NCI-H2196 (cell line): ENCODE results near the gene RESP18.
"Not testable (repeated sequence)": the region's sequence is repeated elsewhere in the genome, so short reads cannot be mapped to it uniquely, and the experiment has no call there.

ENCODE experiments used
- DNase-seq: peaks from one replicate; lab custom pipeline; 2025; ENCODE audit not compliant: unreplicated experiment; lab: John Stamatoyannopoulos, UW

Gene RESP18

DNA sequence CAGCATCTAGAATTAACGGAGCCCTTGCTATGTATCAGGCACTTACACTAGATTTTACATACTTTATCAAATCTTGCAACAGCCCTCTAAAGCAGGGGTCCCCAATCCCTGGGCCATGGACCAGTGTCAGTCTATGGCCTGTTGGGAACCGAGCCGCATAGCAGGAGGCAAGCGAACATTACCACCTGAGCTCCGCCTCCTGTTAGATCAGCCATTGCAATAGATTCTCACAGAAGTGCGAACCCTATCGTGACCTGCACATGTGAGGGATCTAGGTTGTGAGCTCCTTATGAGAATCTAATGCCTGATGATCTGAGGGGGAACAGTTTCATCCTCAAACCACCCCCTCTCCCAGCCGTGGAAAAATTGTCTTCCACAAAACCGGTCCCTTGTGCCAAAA lies 39.9 kb downstream of the RESP18 start:
- no peak for DNase-seq

DNA sequence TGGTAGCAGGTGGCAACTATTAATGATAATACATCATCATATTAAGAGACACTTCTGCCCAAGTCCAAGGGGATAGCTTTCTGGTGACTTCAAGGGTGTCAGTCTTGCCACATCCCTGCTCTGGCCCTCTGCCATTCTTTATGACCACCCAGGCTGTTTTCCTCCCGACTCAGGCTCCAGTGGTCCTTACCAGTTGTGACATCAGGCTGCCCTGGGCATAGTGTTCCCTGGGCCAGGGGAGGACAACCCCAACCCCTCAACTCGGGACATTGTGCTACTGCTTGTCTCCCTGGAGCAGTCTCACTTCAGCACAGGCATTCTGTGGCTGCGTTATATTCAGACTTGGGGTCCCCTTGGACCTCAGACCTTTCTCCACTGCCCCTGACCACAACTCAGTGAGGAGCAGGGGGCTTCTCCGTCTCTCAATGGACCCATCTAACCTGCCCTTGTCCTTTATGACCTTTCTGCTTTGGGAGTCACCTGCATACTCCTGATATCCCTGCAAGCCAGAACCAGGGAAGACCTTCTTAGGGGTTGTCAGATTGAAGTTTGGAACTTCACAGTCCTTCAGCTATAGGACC lies 40.5 kb downstream of the RESP18 start:
- DNase-seq = no peak

DNA sequence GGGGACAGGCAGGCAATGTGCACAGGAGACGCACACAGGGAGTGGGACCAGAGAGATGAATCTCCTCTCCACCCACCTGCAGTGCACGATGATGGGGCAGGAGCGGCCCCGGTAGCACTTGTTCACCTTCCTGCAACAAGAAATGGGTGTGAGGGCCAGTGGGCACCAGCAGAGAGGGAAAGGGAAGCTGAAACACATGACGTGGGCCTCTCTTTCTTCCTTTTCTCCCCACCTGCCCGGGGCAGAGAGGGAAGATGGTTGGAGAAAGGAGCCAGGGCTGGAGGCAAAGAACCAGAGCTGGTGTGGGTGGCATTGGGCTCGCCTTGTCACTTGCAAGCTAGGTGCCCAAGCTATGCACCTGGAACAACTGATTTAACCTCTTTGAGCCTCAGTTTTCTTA lies 41.1 kb downstream of the RESP18 start:
- DNase-seq = no peak

DNA sequence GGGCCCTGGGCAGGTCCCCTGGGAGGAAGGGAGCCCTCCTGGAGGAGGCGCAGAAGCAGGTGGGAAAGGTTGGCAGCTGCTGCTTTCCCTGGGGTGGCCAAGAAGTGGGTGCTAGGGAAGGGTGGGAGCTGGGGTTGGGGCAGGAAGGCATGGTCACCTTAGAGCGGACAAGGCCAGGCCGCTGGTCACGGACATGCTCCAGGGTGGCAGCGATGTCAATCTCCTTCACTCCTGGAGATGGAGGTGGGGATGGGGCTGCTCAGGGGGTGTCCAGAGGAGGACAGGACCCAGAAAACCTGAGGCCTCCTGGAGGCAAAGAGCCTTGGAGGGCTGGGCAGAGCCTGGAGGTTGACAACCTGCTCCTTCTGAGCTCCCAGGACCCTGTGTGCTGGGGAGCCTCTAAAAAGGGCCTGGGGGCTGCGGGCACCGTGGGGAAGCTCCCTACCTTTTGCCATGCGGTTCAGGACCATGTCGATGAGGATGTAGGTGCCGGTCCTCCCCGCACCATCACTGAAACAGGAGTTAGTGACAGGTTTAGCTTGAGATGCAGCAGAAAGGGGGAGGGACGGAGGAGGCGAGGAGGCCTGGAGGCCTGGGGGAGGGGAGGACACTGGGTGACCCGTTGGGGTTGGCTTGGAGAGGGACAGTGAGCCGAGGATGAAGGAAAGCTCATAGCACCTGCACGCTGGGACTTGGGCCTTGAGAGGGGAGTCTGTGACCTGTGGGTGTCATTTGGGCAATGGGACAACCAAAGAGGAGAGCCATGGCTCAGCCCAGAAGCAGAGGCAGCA lies 42.0 kb downstream of the RESP18 start:
- no peak for DNase-seq

DNA sequence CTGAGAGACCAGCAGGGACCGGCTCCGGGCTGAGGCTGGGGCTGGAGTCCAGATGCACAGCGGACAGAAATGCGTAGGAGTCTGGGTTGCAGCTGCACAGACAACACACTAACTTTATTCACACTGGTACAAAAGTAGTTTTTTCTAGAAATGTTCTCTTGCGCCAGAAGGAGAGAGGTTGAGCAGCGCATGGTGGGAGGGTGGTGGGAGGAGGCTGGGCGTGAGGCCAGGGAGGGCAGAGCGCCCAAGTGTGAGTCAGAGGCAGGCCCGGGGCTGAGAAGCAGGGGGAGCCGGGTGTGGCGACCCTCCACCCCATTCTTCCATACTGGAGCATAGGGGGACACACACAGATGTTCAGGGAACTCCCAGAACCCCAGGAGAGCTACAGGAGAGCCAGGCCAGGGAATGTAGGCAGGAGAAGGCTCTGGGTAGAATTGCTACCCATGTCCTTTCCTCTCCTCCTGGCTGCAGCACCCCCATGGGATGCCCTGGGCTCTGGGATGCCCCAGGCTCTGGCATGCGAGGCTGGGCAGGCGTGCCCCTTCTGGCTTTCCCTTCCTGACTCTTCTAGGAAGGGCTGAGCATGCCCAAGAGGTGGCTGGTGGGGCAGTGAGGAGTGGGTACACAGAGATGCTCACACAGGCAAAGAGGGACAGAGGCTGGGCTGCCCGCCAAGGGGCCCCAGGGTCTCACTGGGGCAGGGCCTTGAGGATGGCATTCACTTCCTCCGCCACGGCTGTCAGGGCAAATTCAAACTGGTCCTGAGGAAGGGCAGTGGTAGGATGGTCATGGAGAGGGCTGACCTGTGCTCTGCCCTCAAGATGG lies 42.8 kb downstream of the RESP18 start:
- no peak for DNase-seq

DNA sequence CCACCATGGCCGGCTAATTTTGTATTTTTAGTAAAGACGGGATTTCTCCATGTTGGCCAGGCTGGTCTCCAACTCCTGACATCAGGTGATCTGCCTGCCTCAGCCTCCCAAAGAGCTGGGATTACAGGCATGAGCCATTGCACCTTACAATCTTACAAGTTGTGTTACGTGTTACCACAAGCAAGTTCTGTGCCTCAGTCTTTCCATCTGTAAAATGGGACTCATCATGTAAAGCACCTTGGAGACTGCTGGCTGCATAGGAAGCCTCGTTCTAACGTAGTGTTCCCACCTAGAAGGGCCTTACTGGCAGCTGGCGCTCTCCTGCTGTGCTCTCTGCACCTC lies 43.4 kb downstream of the RESP18 start:
- DNase-seq = no peak

DNA sequence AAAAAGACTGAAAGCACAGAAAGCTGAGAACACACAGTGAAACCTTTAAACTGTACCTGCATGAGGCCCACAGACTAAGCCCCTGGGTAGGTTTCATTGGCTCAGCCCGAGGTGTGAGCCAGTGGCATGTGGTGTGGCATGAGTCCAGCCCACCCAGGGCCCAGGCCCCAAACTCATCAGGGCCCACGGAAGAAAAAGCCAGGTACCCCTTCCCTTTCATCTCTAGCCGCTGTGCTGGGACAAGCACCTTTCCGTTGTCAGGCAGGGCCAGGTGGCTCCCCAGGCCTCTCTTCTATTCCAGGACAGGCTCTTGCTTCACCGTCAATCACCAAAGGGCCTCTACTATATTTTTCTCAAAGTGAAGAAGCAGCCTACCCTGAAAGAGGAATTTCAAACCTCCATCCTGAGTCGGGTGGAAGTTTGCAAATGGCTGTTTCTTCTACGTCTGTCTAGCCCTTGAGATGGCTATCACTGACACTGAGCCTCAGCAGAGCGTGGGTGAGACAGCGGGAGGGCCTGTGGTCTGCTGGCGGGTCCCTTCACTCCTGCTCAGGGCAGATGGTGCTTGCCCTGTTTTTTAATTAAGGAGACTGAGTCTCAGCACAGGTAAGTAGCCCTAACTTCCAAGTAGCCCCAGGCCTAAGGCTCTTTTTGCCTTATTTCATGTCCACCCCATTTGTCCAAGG lies 44.8 kb downstream of the RESP18 start:
- no peak for DNase-seq

DNA sequence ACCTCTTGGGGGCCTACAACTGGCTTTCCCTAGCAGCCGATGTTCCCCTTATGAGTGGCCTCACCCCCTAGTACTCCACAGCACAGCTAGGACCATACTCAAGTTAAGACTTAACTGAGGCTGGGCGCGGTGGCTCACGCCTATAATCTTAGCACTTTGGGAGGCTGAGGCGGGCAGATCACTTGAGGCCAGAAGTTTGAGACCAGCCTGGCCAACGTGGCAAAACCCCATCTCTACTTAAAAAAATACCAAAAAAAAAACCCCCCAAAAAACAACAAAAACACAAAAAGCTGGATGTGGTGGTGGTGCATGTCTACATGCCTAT lies 45.5 kb downstream of the RESP18 start:
- DNase-seq = not testable (repeated sequence)

DNA sequence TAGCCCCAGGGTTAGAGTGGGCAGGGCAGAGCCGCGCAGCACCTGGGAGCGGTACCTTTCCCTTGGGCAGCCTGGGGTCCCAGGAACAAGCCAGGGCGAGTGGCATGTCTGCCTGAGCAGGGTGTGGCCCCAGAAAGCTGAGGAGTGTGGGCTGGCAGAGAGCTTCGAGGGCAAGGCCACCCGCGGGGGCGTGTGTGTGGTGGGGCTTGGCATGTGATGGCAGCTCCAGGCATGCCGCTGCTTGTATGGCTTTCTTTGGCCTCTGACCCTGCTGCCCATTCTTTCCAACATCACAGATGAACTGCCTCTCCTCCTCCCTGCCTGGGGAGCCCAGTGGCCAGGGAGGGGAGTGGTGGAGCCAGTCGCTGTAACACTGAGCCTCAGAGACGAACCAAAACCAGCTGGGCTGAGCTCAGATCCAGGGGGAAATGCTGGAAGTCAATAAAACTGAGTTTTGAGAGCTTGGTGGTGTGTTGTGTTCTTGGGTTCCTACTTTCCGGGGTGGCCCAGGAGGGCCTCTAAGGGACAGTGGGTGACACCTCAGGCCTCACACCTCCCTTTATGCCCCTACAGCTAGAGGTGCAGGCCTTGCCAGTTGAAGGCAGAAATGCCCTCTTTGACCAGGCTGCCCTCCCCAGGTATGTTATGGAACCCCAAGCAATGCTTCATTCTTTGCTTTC lies 46.0 kb downstream of the RESP18 start:
- DNase-seq = no peak

DNA sequence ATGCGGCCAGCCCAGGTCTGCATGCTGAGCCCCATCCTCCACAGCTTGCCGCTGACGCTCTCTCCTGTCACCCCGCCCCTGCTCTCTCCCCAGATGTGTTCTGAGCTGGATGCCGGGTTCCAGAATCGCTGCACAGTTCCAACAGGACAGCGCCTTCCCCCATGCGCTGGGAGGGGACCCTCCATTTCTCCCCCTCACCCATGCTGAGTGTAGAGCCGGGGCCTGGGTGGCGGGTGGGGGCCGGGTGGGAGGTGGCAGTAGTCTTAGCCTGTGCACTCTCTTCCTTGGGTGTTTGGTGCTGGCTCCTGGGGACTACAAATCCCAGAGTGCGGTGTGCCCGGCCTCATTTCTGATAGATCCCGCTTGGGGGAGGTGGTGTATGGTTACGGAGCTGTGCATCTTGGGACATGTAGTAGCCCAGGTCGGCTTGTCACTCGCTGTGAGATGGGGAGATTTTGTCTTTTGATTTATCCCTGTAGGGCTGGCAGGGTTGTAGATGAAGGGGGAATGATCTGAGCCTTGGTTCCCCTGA lies 46.6 kb downstream of the RESP18 start:
- peak; percentile 13 for DNase-seq

DNA sequence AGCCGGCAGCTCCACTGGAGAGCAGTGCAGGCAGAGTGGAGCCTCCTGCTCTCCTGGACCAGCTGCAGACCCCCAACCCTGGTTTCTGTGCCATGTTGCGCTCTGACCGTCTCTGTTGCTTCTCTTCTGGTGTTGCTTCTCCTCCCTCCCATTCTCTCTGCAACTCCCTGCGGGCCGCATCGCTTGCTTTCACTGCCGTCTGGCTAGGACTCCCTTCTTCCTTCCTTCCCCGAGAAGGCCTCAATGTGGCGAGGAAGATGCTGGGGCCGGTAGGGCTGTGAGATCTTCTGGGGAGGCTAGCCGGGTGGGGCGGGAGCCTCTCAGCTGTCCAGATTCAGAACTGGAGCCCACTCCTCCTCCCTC lies 47.2 kb downstream of the RESP18 start:
- no peak for DNase-seq

DNA sequence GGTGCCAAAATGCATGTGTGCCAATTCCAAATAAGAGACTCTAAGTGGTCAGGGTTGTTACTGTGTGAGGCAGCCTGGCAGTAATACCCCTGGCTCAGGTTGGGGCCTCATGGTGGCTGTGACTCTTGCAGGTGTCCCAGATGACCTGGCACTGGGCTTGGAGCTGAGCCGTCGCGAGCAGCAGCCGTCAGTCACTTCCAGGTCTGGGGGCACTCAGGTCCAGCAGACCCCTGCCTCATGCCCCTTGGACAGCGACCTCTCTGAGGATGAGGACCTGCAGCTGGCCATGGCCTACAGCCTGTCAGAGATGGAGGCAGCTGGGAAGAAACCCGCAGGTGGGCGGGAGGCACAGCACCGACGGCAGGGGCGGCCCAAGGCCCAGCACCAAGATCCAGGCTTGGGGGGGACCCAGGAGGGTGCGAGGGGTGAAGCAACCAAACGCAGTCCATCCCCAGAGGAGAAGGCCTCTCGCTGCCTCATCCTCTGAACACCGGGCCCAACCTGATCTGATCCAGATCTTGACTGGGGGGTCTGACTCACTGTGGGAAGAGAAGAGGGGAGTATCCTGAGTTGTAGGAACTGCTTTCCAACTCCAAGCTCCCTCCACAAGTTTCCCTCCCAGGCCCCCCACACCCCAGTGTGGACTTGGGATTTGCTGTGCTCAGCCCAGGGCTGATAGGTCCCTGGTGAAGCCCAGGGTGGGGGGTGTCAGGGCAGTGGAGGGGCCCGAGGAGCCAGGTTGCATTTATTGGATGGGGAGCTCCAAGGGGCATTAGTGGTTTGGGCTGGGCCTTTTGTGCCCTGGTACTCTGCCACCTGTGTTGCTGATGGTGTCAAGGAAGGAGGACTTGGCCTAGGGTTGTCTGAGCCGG lies 47.8 kb downstream of the RESP18 start:
- no peak for DNase-seq

DNA sequence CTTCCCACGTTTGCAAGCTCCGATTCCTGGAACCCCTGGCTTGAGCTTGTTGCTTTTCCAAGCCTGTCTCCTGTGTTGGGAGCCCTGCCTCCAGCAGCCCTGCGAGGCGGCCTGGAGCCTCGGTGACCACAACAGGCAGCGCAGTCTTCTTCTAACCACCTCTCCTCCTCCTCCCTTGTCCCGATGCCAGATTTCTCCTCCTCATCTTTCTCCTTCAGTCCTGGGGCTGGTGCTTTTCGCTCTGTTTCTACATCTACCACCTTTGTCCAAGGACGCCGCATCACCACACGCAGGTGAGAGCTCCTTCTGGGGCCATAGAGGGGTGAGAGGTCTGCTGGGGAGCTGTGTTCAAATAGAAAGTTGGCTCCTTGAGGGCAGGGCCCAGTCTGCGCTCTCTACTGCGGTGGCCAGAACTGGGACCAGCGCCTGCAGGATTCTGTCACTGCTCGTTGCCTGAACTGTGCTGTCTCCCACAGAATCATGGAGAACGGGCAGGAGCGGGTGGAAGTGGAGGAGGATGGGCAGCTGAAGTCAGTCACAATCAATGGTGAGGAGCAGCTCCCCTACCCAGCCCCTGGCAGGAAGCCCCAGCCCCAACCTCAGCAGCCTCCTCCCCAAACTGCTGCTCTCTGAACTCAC lies 49.5 kb downstream of the RESP18 start:
- no peak for DNase-seq

DNA sequence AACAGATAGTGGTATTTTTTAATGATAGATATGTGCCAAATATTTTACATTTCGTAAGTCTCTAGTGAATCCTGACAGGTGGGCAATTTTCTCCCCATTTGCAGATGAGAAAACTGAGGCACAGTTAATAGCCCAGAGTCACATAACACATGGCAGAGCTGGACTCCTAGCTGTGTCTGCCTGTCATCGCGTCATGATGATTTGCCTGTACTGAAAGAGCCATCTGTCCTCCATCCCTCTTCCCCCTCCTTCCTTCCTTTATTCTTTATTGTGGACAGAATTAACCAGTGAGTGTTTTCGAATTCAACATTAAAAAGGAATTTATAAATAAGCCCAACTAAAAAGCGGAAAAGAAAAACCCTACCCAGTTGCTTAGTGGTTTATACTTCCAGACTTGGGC lies 50.2 kb downstream of the RESP18 start:
- no peak for DNase-seq

DNA sequence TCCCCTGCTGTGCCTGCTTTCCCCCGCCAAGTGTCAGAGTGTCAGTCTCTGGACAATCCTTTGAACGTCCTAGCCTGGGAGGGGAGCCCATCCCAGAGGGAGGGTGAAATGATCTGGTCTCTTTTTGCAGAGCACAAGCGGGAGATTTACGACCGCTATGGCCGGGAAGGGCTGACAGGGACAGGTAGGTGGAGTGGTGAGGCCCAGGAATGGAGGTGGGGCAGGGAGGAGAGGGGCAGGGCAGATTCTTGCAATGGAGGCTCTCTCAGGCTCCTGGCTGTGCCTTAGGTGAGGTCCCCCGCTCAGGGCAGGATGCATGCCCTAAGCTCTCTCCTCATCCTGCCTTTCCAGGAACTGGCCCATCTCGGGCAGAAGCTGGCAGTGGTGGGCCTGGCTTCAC lies 51.0 kb downstream of the RESP18 start:
- no peak for DNase-seq

DNA sequence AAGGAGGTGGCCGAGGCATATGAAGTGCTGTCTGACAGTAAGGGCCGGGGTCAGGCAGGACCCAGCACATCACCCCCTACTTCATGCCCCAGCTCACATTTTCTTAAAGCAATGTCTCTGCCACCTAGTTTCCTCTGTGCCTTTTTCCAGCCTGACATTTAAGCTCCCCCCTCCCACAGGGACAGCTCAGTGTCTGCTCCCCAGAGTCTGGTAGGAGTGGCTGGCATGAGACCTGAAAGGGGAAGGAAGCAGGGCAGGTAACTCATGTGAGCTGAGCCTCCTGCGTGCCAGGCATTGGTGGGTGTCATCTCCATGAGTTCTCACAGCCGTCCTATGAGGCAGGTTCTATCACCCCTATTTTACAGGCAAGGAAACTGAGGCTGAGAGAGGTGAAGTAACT lies 51.9 kb downstream of the RESP18 start:
- DNase-seq = no peak

DNA sequence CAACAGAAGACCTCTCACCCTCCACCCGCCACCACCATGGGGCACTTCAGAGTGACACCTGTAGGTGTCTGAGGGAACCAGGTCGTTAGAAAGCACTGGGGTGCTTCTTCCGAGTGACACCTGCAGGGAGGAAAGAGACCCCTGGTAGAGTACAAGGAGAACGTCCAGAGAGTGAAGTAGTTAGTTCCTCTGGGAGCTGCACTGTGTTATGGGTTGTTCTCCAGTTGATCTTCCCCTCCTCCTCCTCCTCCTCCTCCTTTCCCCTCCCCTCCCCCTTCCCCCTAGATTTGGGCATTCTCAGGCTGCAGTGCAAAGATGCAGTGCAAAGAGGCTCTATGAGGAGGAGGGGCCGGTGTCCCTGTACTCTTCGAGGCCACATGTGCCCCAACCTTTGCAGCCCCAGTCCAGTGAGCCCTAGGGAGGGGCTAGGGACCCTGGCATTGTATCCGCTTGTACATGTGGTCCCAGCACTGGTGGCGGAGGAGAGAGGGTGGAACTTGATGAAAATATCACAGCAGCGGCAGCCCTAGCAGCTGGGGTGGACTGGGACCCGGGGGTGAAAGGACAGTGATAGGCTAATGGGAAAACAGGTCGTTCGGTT lies 52.5 kb downstream of the RESP18 start:
- no peak for DNase-seq

DNA sequence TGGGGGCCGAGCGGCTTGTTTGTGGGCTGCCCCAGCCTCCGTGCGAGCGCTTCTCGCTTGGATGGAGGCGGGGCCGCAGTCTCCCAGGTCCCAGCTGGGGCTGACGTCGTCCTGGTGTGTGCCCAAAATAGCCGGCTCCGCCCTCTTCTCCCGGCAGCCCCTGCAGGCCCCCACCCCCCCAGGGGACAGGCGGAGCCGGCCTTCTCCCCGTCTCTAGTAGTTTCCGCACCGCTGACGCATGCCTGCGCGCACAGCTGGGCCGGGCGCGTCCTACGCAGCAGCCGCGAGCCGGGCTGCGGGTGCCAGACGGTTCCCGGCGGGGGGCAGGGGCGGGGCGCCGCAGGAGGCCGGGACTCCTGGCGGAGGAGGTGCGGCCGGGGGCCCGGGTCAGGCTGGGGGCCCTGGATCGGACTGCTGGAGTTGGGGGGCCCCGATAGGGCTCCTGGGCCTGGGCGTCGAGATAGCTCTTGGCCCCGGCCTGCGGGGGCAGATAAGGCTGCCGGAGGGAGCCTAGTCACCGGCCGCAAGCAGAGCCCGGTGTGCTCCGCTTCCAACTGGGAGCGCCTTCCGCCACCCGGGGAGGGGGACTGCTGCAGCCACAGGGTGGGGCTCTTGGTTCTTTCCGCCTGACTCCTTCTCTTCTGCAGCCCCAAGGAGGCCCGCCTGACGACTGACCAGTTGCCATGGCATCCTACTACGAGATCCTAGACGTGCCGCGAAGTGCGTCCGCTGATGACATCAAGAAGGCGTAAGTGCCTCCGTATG lies 53.2 kb downstream of the RESP18 start, which contains the start of gene DNAJB2:
Gene DNAJB2, plus strand, starts transcription at position 216 of the 765 bp plus-strand sequence. Its CDS starts 468 bp downstream, at position 684.
- DNase-seq = peak; percentile 98
